HepG2 (cell line): Measurements from ENCODE around the gene PEMT. TPM values are rescaled to one million over a fixed set of nuclear protein-coding genes. Genes with fewer than 3 reads are reported as not detected.

Source experiments
- EEA1 ChIP-seq: sonication (generic); formaldehyde crosslinking; IDR thresholded peaks from 2 replicates; pipeline ENCODE4 v1.5.1; 2020; ENCODE audit warnings: mild to moderate bottlenecking, missing genetic modification reagents, borderline replicate concordance
- ISL2 ChIP-seq: sonication (generic); formaldehyde crosslinking; IDR thresholded peaks from 2 replicates; pipeline ENCODE4 v1.5.0; 2020; ENCODE audit warnings: missing genetic modification reagents
- JUNB ChIP-seq: sonication (generic); formaldehyde crosslinking; IDR thresholded peaks from 2 replicates; pipeline ENCODE4 v1.8.0; 2022; ENCODE audit warnings: missing genetic modification reagents, mild to moderate bottlenecking, borderline replicate concordance
- NR2F1 ChIP-seq, 2 experiments: fragments of 450-650 bp in 1 of 2; formaldehyde crosslinking in 1 of 2; IDR thresholded peaks; 2 replicates each; pipeline versions ENCODE4 v1.5.0 to v1.6.1; 2016 to 2020; ENCODE audit warnings: mild to moderate bottlenecking in 1 of 2, missing compliant biosample characterization in 1 of 2, missing genetic modification reagents in 1 of 2, moderate library complexity in 1 of 2
- RBAK ChIP-seq: sonication (generic); formaldehyde crosslinking; IDR thresholded peaks from 2 replicates; pipeline ENCODE4 v1.5.1; 2020; ENCODE audit warnings: mild to moderate bottlenecking, missing genetic modification reagents
- RXRA ChIP-seq: sonication (generic); formaldehyde crosslinking; IDR thresholded peaks from 2 replicates; pipeline ENCODE4 v1.5.1; 2020; ENCODE audit warnings: missing genetic modification reagents
- RXRB ChIP-seq: IDR thresholded peaks from 2 replicates; pipeline ENCODE4 v1.6.1; 2016; ENCODE audit warnings: borderline replicate concordance, missing genetic modification reagents, missing compliant biosample characterization
- SNAPC2 ChIP-seq: sonication (generic); formaldehyde crosslinking; IDR thresholded peaks from 2 replicates; pipeline ENCODE4 v1.8.1; 2022; ENCODE audit warnings: mild to moderate bottlenecking, missing genetic modification reagents
- SUZ12 ChIP-seq: fragments of 150-350 bp; IDR thresholded peaks from 2 replicates; pipeline ENCODE4 v1.6.1; 2014; ENCODE audit warnings: low read depth, low read length
- THAP9 ChIP-seq: sonication (generic); formaldehyde crosslinking; IDR thresholded peaks from 2 replicates; pipeline ENCODE4; 2020; ENCODE audit warnings: missing genetic modification reagents, mild to moderate bottlenecking, borderline replicate concordance
- ZBTB1 ChIP-seq: sonication (generic); formaldehyde crosslinking; IDR thresholded peaks from 2 replicates; pipeline ENCODE4 v1.4.0; 2020; ENCODE audit warnings: missing genetic modification reagents, borderline replicate concordance
- ZBTB10 ChIP-seq: sonication (generic); formaldehyde crosslinking; IDR thresholded peaks from 2 replicates; pipeline ENCODE4 v1.4.0; 2020; ENCODE audit warnings: missing genetic modification reagents, borderline replicate concordance
- ZBTB49 ChIP-seq: sonication (generic); formaldehyde crosslinking; IDR thresholded peaks from 2 replicates; pipeline ENCODE4 v1.4.0; 2020; ENCODE audit warnings: missing genetic modification reagents, borderline replicate concordance
- ZMYM2 ChIP-seq: sonication (generic); formaldehyde crosslinking; IDR thresholded peaks from 2 replicates; pipeline ENCODE4 v1.8.0; 2022; ENCODE audit warnings: mild to moderate bottlenecking, missing genetic modification reagents
- ZNF414 ChIP-seq: sonication (generic); formaldehyde crosslinking; IDR thresholded peaks from 2 replicates; pipeline ENCODE4 v1.5.0; 2020; ENCODE audit warnings: missing genetic modification reagents
- ZNF784 ChIP-seq: sonication (generic); formaldehyde crosslinking; IDR thresholded peaks from 2 replicates; pipeline ENCODE4 v1.5.1; 2020; ENCODE audit warnings: missing genetic modification reagents, mild to moderate bottlenecking, borderline replicate concordance
- ZSCAN20 ChIP-seq: sonication (generic); formaldehyde crosslinking; IDR thresholded peaks from 2 replicates; pipeline ENCODE4 v1.4.0; 2020; ENCODE audit warnings: missing genetic modification reagents, mild to moderate bottlenecking, borderline replicate concordance
- ZSCAN29 ChIP-seq: sonication (generic); formaldehyde crosslinking; conservative IDR thresholded peaks from 2 replicates; pipeline ENCODE4 v1.4.0; 2020; ENCODE audit warnings: mild to moderate bottlenecking, missing genetic modification reagents
- polyA plus RNA-seq, 8 experiments: library from polyadenylated mRNA; depleted of rRNA in 3 of 8; stranded (reverse) in 7 of 8; unstranded in 1 of 8; fragments of >200 nt; fragmentation: Illumina TruSeq in 4 of 8; extraction: Trizol in 4 of 8; gene quantifications; 2 replicates each; pipeline versions ENCODE4 v1.2.1 to v1.2.3, GENCODE V29; 2011 to 2016; ENCODE audit warnings: low read depth in 4 of 8, missing spikeins in 1 of 8, mixed read lengths in 1 of 8; ENCODE audit not compliant: insufficient read depth in 1 of 8
- total RNA-seq, 5 experiments: library from RNA; depleted of rRNA; stranded (reverse); fragments of >200 nt; fragmentation: Illumina TruSeq; extraction: Trizol; gene quantifications; 2 replicates each; pipeline ENCODE4 v1.2.3, GENCODE V29; 2016; ENCODE audit warnings: low read depth in 1 of 5

PEMT gene
- total and polyA plus RNA-seq, 2 of the 13 experiments (the other 11 are each of a cell fraction or from before 2014, with no cell fraction given) = 31.7 to 43.6 TPM

- TF ChIP-seq RXRA (peak; percentile 34; the same call in 1 of the 2 replicates), ZMYM2 (CRISPR knock-in tag) (no peak), RBAK (CRISPR knock-in tag) (no peak), ZBTB10 (CRISPR knock-in tag) (no peak), ZNF784 (CRISPR knock-in tag) (no peak), ZSCAN29 (CRISPR knock-in tag) (no peak), ZBTB1 (CRISPR knock-in tag) (no peak), ISL2 (CRISPR knock-in tag) (peak; percentile 68; the same call in 1 of the 2 replicates), SUZ12 (peak; percentile 87), NR2F1 (CRISPR knock-in tag; IDR thresholded peaks at IDR 0.05) (peak in 1 of 2 experiments; percentile 50; a peak in 1 of 4 replicates), ZBTB49 (CRISPR knock-in tag) (no peak), SNAPC2 (CRISPR knock-in tag) (no peak), RXRB (CRISPR knock-in tag) (peak; percentile 11; the same call in 1 of the 2 replicates), ZSCAN20 (CRISPR knock-in tag) (no peak), THAP9 (peak; percentile 81; the same call in 1 of the 2 replicates), JUNB (CRISPR knock-in tag) (no peak), EEA1 (no peak), ZNF414 (CRISPR knock-in tag) (peak; percentile 79; the same call in 1 of the 2 replicates)
These were observed at the start of gene PEMT (continued) for GRCh38 chr17:17591355-17592298.
